ENCODE data around the gene TMEM253.

DNA sequence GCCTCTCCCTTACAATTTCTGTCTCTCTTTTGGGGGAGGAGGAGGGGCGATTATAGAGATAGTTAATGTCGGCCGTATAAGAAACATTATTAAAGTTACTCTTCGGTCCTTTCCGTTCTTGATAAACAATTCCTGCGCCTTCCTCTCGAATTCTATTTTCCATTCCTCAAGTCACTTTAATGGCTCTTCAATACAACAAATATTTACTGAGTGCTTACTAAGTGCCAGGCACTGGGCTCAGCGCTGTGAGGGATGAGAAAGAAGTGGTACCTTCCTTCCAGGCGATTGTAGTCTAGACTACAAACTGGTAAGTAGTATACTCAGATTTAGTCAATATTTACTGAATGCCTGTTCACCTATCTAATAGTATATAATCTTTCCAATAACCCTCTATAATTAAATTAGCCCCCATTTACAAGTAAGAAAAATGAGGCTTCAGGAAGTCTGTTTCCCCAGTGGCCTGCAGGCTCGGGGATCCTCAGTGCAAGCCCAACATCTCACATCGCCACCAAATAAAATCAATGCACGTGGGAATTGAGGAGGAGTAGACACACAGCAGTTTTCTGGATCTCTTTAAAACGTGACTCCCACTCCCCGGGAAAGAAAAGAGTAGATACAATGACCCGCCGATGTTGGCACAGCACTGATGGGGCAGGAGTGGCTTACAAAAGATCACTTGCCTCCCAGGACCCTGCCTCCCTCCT lies 1.8 kb upstream of the TMEM253 start:
- no peak for TF ChIP-seq CAMTA2 (CRISPR knock-in tag; conservative IDR thresholded peaks at IDR 0.05)
- no peak for TF ChIP-seq SRSF7 (optimal IDR thresholded peaks at IDR 0.05; ENCODE audit: low read depth, low read length)

All from K562 (cell line).